ENCODE results near the gene GALNT8.

- TF ChIP-seq CTCF (IDR thresholded peaks at IDR 0.05), result no peak
- no peak for TF ChIP-seq POLR2A (IDR thresholded peaks at IDR 0.05)
These were observed 25.0 kb downstream of the GALNT8 start for GRCh38 chr12:4745249-4745648.

Measured in uterus (tissue), 2 donors.